SK-N-SH (cell line): ENCODE results near the gene DRC3. TPM values are rescaled to one million over a fixed set of nuclear protein-coding genes. Genes with fewer than 3 reads are reported as not detected.

Experiments
- CTCF ChIA-PET: fragments of 300-600, 350-600 bp; formaldehyde crosslinking; extraction: SDS; loops from one replicate; lab custom pipeline; 2021; lab: Yijun Ruan, JAX
- POLR2A ChIA-PET: fragments of 350-600 bp; sonication (Branson Sonifier 250); formaldehyde crosslinking; extraction: SDS; loops from one replicate; lab custom pipeline; 2020; ENCODE audit warnings: antibody characterized with exemption, inconsistent platforms; lab: Yijun Ruan, JAX
- DNase-seq: peaks from one replicate; pipeline ENCODE4 v3.0.0; 2012
- H2AFZ ChIP-seq: fragments of 200-600 bp; sonication (generic); 2 replicates; pipeline ENCODE4 v1.8.1; 2016; ENCODE audit warnings: antibody characterized with exemption, mild to moderate bottlenecking, low read depth
- H3F3A ChIP-seq: fragments of 200-600 bp; sonication (generic); replicated peaks from 2 replicates; pipeline ENCODE3; 2016; ENCODE audit warnings: antibody characterized with exemption, mild to moderate bottlenecking; ENCODE audit not compliant: insufficient read depth
- H3K27ac ChIP-seq, 2 experiments: fragments of 200-500 bp in 1 of 2; fragments of 200-600 bp in 1 of 2; sonication (Bioruptor generic) in 1 of 2; sonication (generic), shearing (Covaris generic) in 1 of 2; 2 replicates each; pipeline versions ENCODE4 v1.5.1 to v1.6.1; 2014 to 2016; ENCODE audit warnings: low read depth in 2 of 2, inconsistent platforms in 1 of 2, low read length in 1 of 2, mild to moderate bottlenecking in 1 of 2, mixed read lengths in 1 of 2
- H3K27me3 ChIP-seq: fragments of 200-600 bp; sonication (generic), shearing (Covaris generic); 2 replicates; pipeline ENCODE4 v1.6.1; 2016; ENCODE audit warnings: mixed run types; ENCODE audit not compliant: insufficient read depth
- H3K36me3 ChIP-seq, 2 experiments: fragments of 200-500 bp in 1 of 2; fragments of 200-600 bp in 1 of 2; sonication (Bioruptor generic) in 1 of 2; sonication (generic) in 1 of 2; replicated peaks in 1 of 2; 2 replicates each; pipeline versions ENCODE3 to v1.5.1; 2014 to 2016; ENCODE audit warnings: low read length in 1 of 2, mild to moderate bottlenecking in 1 of 2; ENCODE audit not compliant: insufficient read depth in 2 of 2, control insufficient read depth in 1 of 2
- H3K4me1 ChIP-seq, 2 experiments: fragments of 200-500 bp in 1 of 2; fragments of 200-600 bp in 1 of 2; sonication (Bioruptor generic) in 1 of 2; sonication (generic), shearing (Covaris generic) in 1 of 2; 2 replicates each; pipeline versions ENCODE4 v1.5.1 to v1.6.1; 2014 to 2016; ENCODE audit warnings: low read depth in 1 of 2, low read length in 1 of 2, mixed run types in 1 of 2; ENCODE audit not compliant: insufficient read depth in 2 of 2, control insufficient read depth in 1 of 2
- H3K4me2 ChIP-seq: fragments of 200-600 bp; sonication (generic), shearing (Covaris generic); 2 replicates; pipeline ENCODE4 v1.6.1; 2017; ENCODE audit warnings: mixed run types
- H3K4me3 ChIP-seq, 2 experiments: fragments of 200-500 bp in 1 of 2; fragments of 200-600 bp in 1 of 2; sonication (Bioruptor generic) in 1 of 2; sonication (generic), shearing (Covaris generic) in 1 of 2; 2 replicates each; pipeline versions ENCODE4 v1.5.1 to v1.8.1; 2014 to 2016; ENCODE audit warnings: low read depth in 2 of 2, inconsistent platforms in 1 of 2, low read length in 1 of 2, mild to moderate bottlenecking in 1 of 2, mixed read lengths in 1 of 2, moderate library complexity in 1 of 2
- H3K79me2 ChIP-seq: fragments of 200-600 bp; sonication (generic); 2 replicates; pipeline ENCODE4 v1.8.1; 2017; ENCODE audit warnings: mild to moderate bottlenecking; ENCODE audit not compliant: insufficient read depth
- H3K9ac ChIP-seq: fragments of 200-600 bp; sonication (generic); 2 replicates; pipeline ENCODE4 v1.6.1; 2017; ENCODE audit warnings: mixed run types
- H3K9me2 ChIP-seq: fragments of 200-600 bp; sonication (generic); 2 replicates; pipeline ENCODE4 v1.6.1; 2017; ENCODE audit warnings: mixed run types
- H3K9me3 ChIP-seq: fragments of 200-600 bp; sonication (generic); 2 replicates; pipeline ENCODE4 v1.6.1; 2017; ENCODE audit warnings: mixed run types, mild to moderate bottlenecking, moderate library complexity
- H4K20me1 ChIP-seq: fragments of 200-600 bp; sonication (generic); 2 replicates; pipeline ENCODE4 v1.6.1; 2017; ENCODE audit warnings: mild to moderate bottlenecking, mixed run types; ENCODE audit not compliant: insufficient read depth
- CHD2 ChIP-seq: fragments of 150-350 bp; IDR thresholded peaks from 2 replicates; pipeline ENCODE4 v1.6.1; 2018; ENCODE audit warnings: low read length; ENCODE audit not compliant: partially characterized antibody
- CTCF ChIP-seq: fragments of 200-600 bp; sonication (generic); IDR thresholded peaks from 2 replicates; pipeline ENCODE4 v1.6.1; 2017; ENCODE audit warnings: antibody characterized with exemption, mild to moderate bottlenecking, moderate library complexity
- EP300 ChIP-seq, 2 experiments: IDR thresholded peaks; 2 replicates each; pipeline versions ENCODE4 v1.4.0 to v1.6.1; 2012; ENCODE audit warnings: borderline replicate concordance in 1 of 2, low read depth in 1 of 2, low read length in 1 of 2
- EZH2phosphoT487 ChIP-seq: fragments of 200-600 bp; sonication (generic); IDR thresholded peaks from 2 replicates; pipeline ENCODE4 v1.6.1; 2017; ENCODE audit warnings: low read depth, mixed run types, mild to moderate bottlenecking, antibody characterized with exemption, moderate library complexity, borderline replicate concordance
- FOSL2 ChIP-seq: IDR thresholded peaks from 2 replicates; pipeline ENCODE4 v1.4.0; 2012; ENCODE audit warnings: low read depth, mild to moderate bottlenecking, moderate library complexity, borderline replicate concordance
- FOXJ3 ChIP-seq: sonication (generic); formaldehyde crosslinking; IDR thresholded peaks from 2 replicates; pipeline ENCODE4 v1.5.1; 2020; ENCODE audit warnings: mild to moderate bottlenecking, missing genetic modification reagents
- FOXM1 ChIP-seq: IDR thresholded peaks from 2 replicates; pipeline ENCODE4 v1.4.0; 2012; ENCODE audit warnings: low read depth, mild to moderate bottlenecking
- GATA2 ChIP-seq: sonication (generic); formaldehyde crosslinking; IDR thresholded peaks from 2 replicates; pipeline ENCODE4 v1.5.0; 2020; ENCODE audit warnings: mild to moderate bottlenecking, missing genetic modification reagents
- MAX ChIP-seq: IDR thresholded peaks from 2 replicates; pipeline ENCODE4 v1.4.0; 2012; ENCODE audit warnings: low read depth
- NRF1 ChIP-seq: IDR thresholded peaks from 2 replicates; pipeline ENCODE4 v1.6.1; 2012; ENCODE audit warnings: low read depth, mild to moderate bottlenecking, low read length
- PBX3 ChIP-seq: IDR thresholded peaks from 2 replicates; pipeline ENCODE4; 2012
- POLR2AphosphoS5 ChIP-seq: IDR thresholded peaks from 2 replicates; pipeline ENCODE4 v1.6.1; 2012; ENCODE audit warnings: low read depth, low read length
- RAD21 ChIP-seq: IDR thresholded peaks from 2 replicates; pipeline ENCODE4 v1.6.1; 2012; ENCODE audit warnings: mild to moderate bottlenecking, low read length
- RCOR1 ChIP-seq: fragments of 150-350 bp; IDR thresholded peaks from 2 replicates; pipeline ENCODE4 v1.6.1; 2017; ENCODE audit warnings: antibody characterized with exemption, low read length
- SIN3A ChIP-seq: IDR thresholded peaks from 2 replicates; pipeline ENCODE4 v1.6.1; 2012; ENCODE audit warnings: low read depth, mild to moderate bottlenecking, low read length, moderate library complexity, borderline replicate concordance
- SMC3 ChIP-seq: IDR thresholded peaks from 2 replicates; pipeline ENCODE4 v1.6.1; 2012; ENCODE audit warnings: low read depth, low read length, improper control_type of control experiment
- TAF1 ChIP-seq: IDR thresholded peaks from 2 replicates; pipeline ENCODE4 v1.6.1; 2012; ENCODE audit warnings: low read depth, mild to moderate bottlenecking, low read length, moderate library complexity, borderline replicate concordance
- TCF12 ChIP-seq: IDR thresholded peaks from 2 replicates; pipeline ENCODE4 v1.4.0; 2012
- TEAD4 ChIP-seq: IDR thresholded peaks from 2 replicates; pipeline ENCODE4 v1.4.0; 2012; ENCODE audit warnings: mild to moderate bottlenecking, borderline replicate concordance; ENCODE audit not compliant: insufficient read depth
- WGBS: methylation state at CpG from one replicate; pipeline ENCODE4 v1.1.6; 2017; ENCODE audit warnings: low lambda C conversion rate; 5-methylcytosine and 5-hydroxymethylcytosine counted together
- polyA plus RNA-seq, 3 experiments: library from polyadenylated mRNA; depleted of rRNA; stranded (reverse); fragments of >200 nt; gene quantifications; 2 replicates each; pipeline ENCODE4 v1.2.3, GENCODE V29; 2012

The DRC3 gene
- polyA plus RNA-seq, 1 of the 3 experiments (the other 2 are of a cell fraction), result 3.6 TPM

- no peak for TF ChIP-seq FOSL2
- no peak for TF ChIP-seq EZH2phosphoT487
- no peak for TF ChIP-seq TAF1
- no peak for TF ChIP-seq CHD2
- no peak for TF ChIP-seq RAD21
- TF ChIP-seq SMC3, result no peak
- TF ChIP-seq RCOR1, result no peak
Observed at GRCh38 chr17:18000030-18000408, 27.4 kb downstream of the DRC3 start (continued).

- Histone ChIP-seq H3K36me3 (no peaks in the 10 kb centered on the region), H3K27ac (no peak overlapping the region), H4K20me1 (no peaks in the 10 kb centered on the region), H3K27me3 (no peaks in the 10 kb centered on the region), H3K4me2 (no peak overlapping the region), H3K4me3 (no peak overlapping the region), H2AFZ (no peak overlapping the region), H3K4me1 (peaks cover 0 to 18% of the 10 kb centered on the region in 2 experiments; a peak in 1 of 4 replicates), H3K9me2 (no peaks in the 10 kb centered on the region), H3K79me2 (no peaks in the 10 kb centered on the region), H3K9me3 (no peaks in the 10 kb centered on the region), H3K9ac (no peak overlapping the region), H3F3A (no peaks in the 10 kb centered on the region)
- POLR2A ChIA-PET, result no interaction called here
- DNase-seq, result no peak
- 91% methylated on average over 2 of the region's 2 CpGs for WGBS
- TF ChIP-seq CTCF (no peak), SIN3A (no peak), FOXJ3 (CRISPR knock-in tag) (no peak), GATA2 (CRISPR knock-in tag) (no peak), EP300 (IDR thresholded peaks at IDR 0.05; ENCODE audit: borderline replicate concordance in 1 of 2, low read depth in 1 of 2, low read length in 1 of 2) (no peak), POLR2AphosphoS5 (no peak), TEAD4 (no peak), CHD2 (no peak), FOXM1 (no peak), PBX3 (no peak), TCF12 (no peak), MAX (no peak), EZH2phosphoT487 (no peak), RCOR1 (no peak), NRF1 (no peak)
- CTCF ChIA-PET, result interaction anchor here (1.1 to 1.5 kb wide), 3 partner anchors 8 to 111 kb away, joined by 3 to 5 read pairs (median 4); no protein-coding TSS in a partner anchor
Observed at GRCh38 chr17:18002171-18002570, 29.5 kb downstream of the DRC3 start.
